GM12878 (cell line): ENCODE measurements around the gene DAO. TPM values are rescaled to one million over a fixed set of nuclear protein-coding genes. Genes with fewer than 3 reads are reported as not detected.

Experiments used
- ATAC-seq: fragments of 200-7000 bp; cut with Tn5 transposase; 3 replicates; pipeline ENCODE4 v1.9.1; 2020; ENCODE audit warnings: mild to moderate bottlenecking, moderate library complexity
- Bru-seq: library from RNA; stranded (reverse); fragments of 400-500 nt; gene quantifications from one replicate; lab custom pipeline; 2021; lab: Mats Ljungman, UMichigan
- BruChase-seq, 2 experiments: library from RNA; stranded (reverse); fragments of 400-500 nt; gene quantifications; one replicate each; lab custom pipeline; 2021; lab: Mats Ljungman, UMichigan
- BruUV-seq: library from RNA; stranded (reverse); fragments of 400-500 nt; replicated peaks from 2 replicates; lab custom pipeline; 2021; lab: Mats Ljungman, UMichigan
- CTCF ChIA-PET: fragments of 300-600 bp; sonication (Branson Sonifier 250); formaldehyde crosslinking; extraction: SDS; loops from one replicate; lab custom pipeline; 2021; ENCODE audit warnings: inconsistent platforms; lab: Yijun Ruan, JAX
- POLR2A ChIA-PET: fragments of 350-600 bp; formaldehyde crosslinking; extraction: SDS; loops from one replicate; lab custom pipeline; 2021; ENCODE audit warnings: inconsistent platforms; lab: Charles Lee
- RAD21 ChIA-PET: fragments of 300-600 bp; sonication (Branson Sonifier 250); formaldehyde crosslinking; loops from one replicate; lab custom pipeline; 2023; ENCODE audit warnings: antibody characterized with exemption; ENCODE audit not compliant: unreplicated experiment; lab: Charles Lee
- SMC1A ChIA-PET: fragments of 300-600 bp; sonication (Branson Sonifier 250); formaldehyde crosslinking; loops from one replicate; lab custom pipeline; 2023; ENCODE audit not compliant: unreplicated experiment, uncharacterized antibody; lab: Charles Lee
- DNase-seq: peaks from one replicate; pipeline ENCODE4 v3.0.0-alpha.2; 2011; ENCODE audit warnings: low read depth, low spot score
- FAIRE-seq: peaks from 3 replicates; lab custom pipeline; 2011; peaks lifted over from hg19 to GRCh38; lab: Jason Lieb, UNC
- H2AFZ ChIP-seq: 2 replicates; pipeline ENCODE4 v1.6.0; 2011; ENCODE audit warnings: low read depth, low read length, control low read depth; ENCODE audit not compliant: control insufficient read depth
- H3K27ac ChIP-seq: 2 replicates; pipeline ENCODE4 v1.5.1; 2011; ENCODE audit warnings: control low read depth; ENCODE audit not compliant: control insufficient read depth, insufficient read depth
- H3K27me3 ChIP-seq, 2 experiments: replicated peaks in 1 of 2; 2 replicates each; pipeline versions ENCODE4 v1.6.0 to v1.6.1; 2011; ENCODE audit warnings: low read length in 1 of 2; ENCODE audit not compliant: control insufficient read depth in 2 of 2, insufficient read depth in 2 of 2
- H3K36me3 ChIP-seq, 2 experiments: 2 replicates each; pipeline ENCODE4 v1.5.1; 2011; ENCODE audit warnings: low read length in 1 of 2; ENCODE audit not compliant: control insufficient read depth in 2 of 2, insufficient read depth in 2 of 2
- H3K4me1 ChIP-seq: 2 replicates; pipeline ENCODE4 v1.6.1; 2011; ENCODE audit warnings: mild to moderate bottlenecking, low read length, moderate library complexity, mixed read lengths; ENCODE audit not compliant: control insufficient read depth, insufficient read depth
- H3K4me2 ChIP-seq: 2 replicates; pipeline ENCODE4 v1.6.0; 2011; ENCODE audit warnings: control low read depth; ENCODE audit not compliant: control insufficient read depth, insufficient read depth
- H3K4me3 ChIP-seq: fragments of 200-600 bp; sonication (generic); 2 replicates; pipeline ENCODE4 v1.5.1; 2016
- H3K79me2 ChIP-seq: 2 replicates; pipeline ENCODE4 v1.6.0; 2011; ENCODE audit warnings: low read length; ENCODE audit not compliant: control insufficient read depth, insufficient read depth
- H3K9ac ChIP-seq: 2 replicates; pipeline ENCODE4 v1.8.0; 2011; ENCODE audit warnings: low read length, control low read depth, mixed read lengths; ENCODE audit not compliant: control insufficient read depth, insufficient read depth
- H3K9me3 ChIP-seq: replicated peaks from 3 replicates; pipeline ENCODE4 v1.5.1; 2011; ENCODE audit warnings: mild to moderate bottlenecking, low read length; ENCODE audit not compliant: control insufficient read depth, insufficient read depth
- H4K20me1 ChIP-seq: 2 replicates; pipeline ENCODE4 v1.6.0; 2011; ENCODE audit not compliant: control insufficient read depth, insufficient read depth
- CBFB ChIP-seq: IDR thresholded peaks from 2 replicates; pipeline ENCODE4 v1.6.1; 2016; ENCODE audit warnings: antibody characterized with exemption, low read depth
- CBX3 ChIP-seq: fragments of 200-600 bp; sonication (generic); IDR thresholded peaks from 2 replicates; pipeline ENCODE4 v1.6.1; 2016; ENCODE audit warnings: low read depth, borderline replicate concordance
- FOXM1 ChIP-seq: IDR thresholded peaks from 2 replicates; pipeline ENCODE4 v1.6.1; 2012; ENCODE audit warnings: low read depth, mild to moderate bottlenecking, inconsistent platforms, low read length, moderate library complexity
- TARDBP ChIP-seq: IDR thresholded peaks from 2 replicates; pipeline ENCODE4 v1.6.1; 2016; ENCODE audit warnings: borderline replicate concordance
- ZNF274 ChIP-seq: IDR thresholded peaks from one replicate; pipeline ENCODE4 v1.8.0; 2011; ENCODE audit not compliant: insufficient read length, insufficient read depth
- ZNF622 ChIP-seq: fragments of 450-650 bp; IDR thresholded peaks from 2 replicates; pipeline ENCODE4 v1.6.1; 2017; ENCODE audit warnings: mild to moderate bottlenecking, inconsistent platforms
- ZZZ3 ChIP-seq: IDR thresholded peaks from 2 replicates; pipeline ENCODE4 v1.6.1; 2011; ENCODE audit warnings: low read depth; ENCODE audit not compliant: control insufficient read depth, insufficient read length
- WGBS: methylation state at CpG from one replicate; pipeline ENCODE4 v1.1.6; 2016; ENCODE audit warnings: low lambda C conversion rate; ENCODE audit not compliant: insufficient replicate concordance, insufficient coverage; ENCODE audit errors: missing lambda C conversion rate; 5-methylcytosine and 5-hydroxymethylcytosine counted together
- in situ Hi-C: fragments of 300-500 bp; cut with MboI; formaldehyde crosslinking; loops from 9 replicates; pipeline ENCODE4 v1.14.3; 2018; ENCODE audit warnings: mixed read lengths
- intact Hi-C: fragments of 100-400 bp; cut with micrococcal nuclease; formaldehyde crosslinking; loops from one replicate; pipeline ENCODE4 v1.14.2; 2022; ENCODE audit not compliant: unreplicated experiment
- long read RNA-seq, 2 experiments: library from polyadenylated mRNA; unstranded; transcript quantifications; one replicate each; pipeline ENCODE4 v2.0.0, GENCODE V29; 2019 to 2020
- polyA minus RNA-seq, 3 experiments: library from RNA; depleted of rRNA, polyadenylated mRNA; stranded (reverse); fragments of >200 nt; gene quantifications; 2 replicates each; pipeline ENCODE4 v1.2.3, GENCODE V29; 2011
- polyA plus RNA-seq, 11 experiments: library from polyadenylated mRNA; depleted of rRNA in 4 of 11; unstranded in 6 of 11; stranded (reverse) in 5 of 11; fragments of >200 nt; fragmentation: Nextera tagmentation in 4 of 11; fragmentation: Illumina TruSeq in 1 of 11; extraction: Ambion mirVana in 4 of 11; extraction: Trizol in 1 of 11; gene quantifications; 1 replicate in 1 of 11; 2 replicates in 10 of 11; pipeline versions ENCODE4 v1.2.1 to v1.2.3, GENCODE V29; 2011 to 2016; ENCODE audit warnings: inconsistent platforms in 2 of 11, missing spikeins in 2 of 11, low read depth in 1 of 11
- total RNA-seq, 4 experiments: library from RNA; depleted of rRNA in 3 of 4; stranded (reverse); fragments of >200 nt in 3 of 4; fragmentation: Illumina TruSeq in 1 of 4; extraction: Trizol in 1 of 4; gene quantifications; 2 replicates each; pipeline versions ENCODE4 v1.2.1 to v1.2.3, GENCODE V29; 2013 to 2021
- TF ChIP-seq, protein P1 (sequence below), 3 experiments: IDR thresholded peaks in 2 of 3; conservative IDR thresholded peaks in 1 of 3; 2 replicates each; pipeline ENCODE4 v1.5.1; 2011; ENCODE audit warnings: low read depth in 3 of 3, low read length in 3 of 3, mild to moderate bottlenecking in 3 of 3, control low read depth in 2 of 3, moderate library complexity in 2 of 3, inconsistent platforms in 1 of 3, mixed read lengths in 1 of 3; ENCODE audit not compliant: control insufficient read depth in 2 of 3, insufficient read depth in 1 of 3; ENCODE audit errors: extremely low read depth in 1 of 3
- TF ChIP-seq, protein P2 (sequence below): IDR thresholded peaks from 2 replicates; pipeline ENCODE4 v1.6.1; 2012; ENCODE audit warnings: mild to moderate bottlenecking, low read depth, low read length
- TF ChIP-seq, protein P3 (sequence below): fragments of 450-650 bp; IDR thresholded peaks from 2 replicates; pipeline ENCODE4 v1.6.1; 2016; ENCODE audit warnings: mild to moderate bottlenecking
- TF ChIP-seq, protein P4 (sequence below): fragments of 450-650 bp; IDR thresholded peaks from 2 replicates; pipeline ENCODE4 v1.6.1; 2014; ENCODE audit warnings: mild to moderate bottlenecking

Gene DAO
- not detected in 2 replicates for total RNA-seq (2013; cell fraction: nucleolus; rRNA removed)
- total RNA-seq (2014; rRNA removed) (not detected in 2 replicates), total RNA-seq (2014; rRNA removed; fragmentation: Illumina TruSeq; extraction: Trizol) (not detected in 2 replicates), total RNA-seq (2021) (not detected in 2 replicates), polyA plus RNA-seq (2011; rRNA removed) (0.15 TPM in 1 of 2 replicates, not detected in the other), polyA plus RNA-seq (2014; fragmentation: Illumina TruSeq; extraction: Trizol) (not detected in 2 replicates), polyA plus RNA-seq (2014; fragmentation: Nextera tagmentation; extraction: Ambion mirVana) (not detected), polyA plus RNA-seq (2014; rRNA removed) (not detected in 2 replicates), polyA plus RNA-seq (2016; fragmentation: Nextera tagmentation; extraction: Ambion mirVana) (not detected), polyA minus RNA-seq (2011; rRNA and poly(A)+ RNA removed) (not detected in 2 replicates), Bru-seq, nascent RNA (percentile 17 among the genes with signal in this experiment), BruChase-seq, experiment 1, labeled RNA remaining after a 6-hour chase (percentile 8 among the genes with signal in this experiment), BruChase-seq, experiment 2, labeled RNA remaining after a 2-hour chase (percentile 6 among the genes with signal in this experiment)
- polyA plus RNA-seq (2011; ENCODE audit: low read depth), result not detected
- not detected in 2 replicates for polyA plus RNA-seq (2011; cell fraction: cytosol; rRNA removed)
- 0.23 and 0.30 TPM in 2 replicates for polyA plus RNA-seq (2011; cell fraction: nucleus; rRNA removed)
- polyA plus RNA-seq (2012), result not detected in 2 replicates
- polyA minus RNA-seq (2011; cell fraction: cytosol; rRNA and poly(A)+ RNA removed), result not detected in 2 replicates
- polyA minus RNA-seq (2011; cell fraction: nucleus; rRNA and poly(A)+ RNA removed), result not detected in 2 replicates
- long read RNA-seq, experiment 1, result 0 reads
- long read RNA-seq, experiment 2, result 0 reads

DNA sequence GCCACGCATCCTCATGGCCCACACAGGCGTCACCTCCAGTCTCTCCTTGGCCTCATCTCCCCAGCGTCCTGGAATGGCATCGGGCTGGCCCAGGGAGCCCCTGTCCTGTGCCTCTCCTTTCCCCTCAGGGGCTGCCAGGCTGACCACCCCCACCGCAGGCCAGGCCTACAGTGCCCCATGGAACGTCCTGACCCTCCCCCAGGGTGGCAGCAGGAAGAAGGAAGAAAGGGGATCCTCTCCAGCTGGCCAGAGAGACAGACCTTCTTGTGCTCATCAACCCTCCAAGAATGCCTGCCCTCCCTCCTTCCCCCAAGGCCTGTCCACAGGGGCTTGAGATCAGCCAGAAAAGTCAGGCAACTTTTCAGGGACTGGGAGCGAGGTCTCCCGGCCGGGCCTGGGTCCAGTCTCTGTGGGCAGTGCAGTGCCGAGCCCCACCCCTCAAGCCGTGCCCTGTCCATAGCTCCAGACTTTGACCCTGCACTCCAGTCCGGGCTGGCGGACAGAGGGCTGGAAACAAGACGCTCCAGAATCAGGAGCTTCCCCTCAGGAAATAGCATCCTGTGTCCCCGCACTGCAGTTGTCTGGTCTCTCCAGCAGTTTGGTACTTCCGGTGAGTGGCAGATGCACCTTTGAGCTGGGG lies at the start of gene DAO:
TSS of gene DAO (plus strand) at position 478 of the 640 bp plus-strand sequence. CDS start 4,915 bp downstream, outside the sequence.
- Histone ChIP-seq H3K79me2 (no peaks in the 10 kb centered on the region), H3K4me1 (peaks cover 4% of the 10 kb centered on the region; the same call in 1 of the 2 replicates), H3K9me3 (no peaks in the 10 kb centered on the region), H3K27ac (no peak within 1 kb of the TSS), H3K36me3 (no peaks in the 10 kb centered on the region), H3K27me3 (no peaks in the 10 kb centered on the region), H2AFZ (no peak within 1 kb of the TSS), H3K4me3 (no peak within 1 kb of the TSS), H3K9ac (no peak within 1 kb of the TSS), H4K20me1 (no peaks in the 10 kb centered on the region), H3K4me2 (no peak within 1 kb of the TSS)
- DNase-seq, result no peak
- in situ Hi-C loops, result no loop called here
- ChIA-PET SMC1A (no interaction called here), CTCF (no interaction called here), POLR2A (no interaction called here), RAD21 (interaction anchor here (1.0 kb wide), 1 partner anchor 315 kb away, joined by 3 read pairs; no protein-coding TSS in a partner anchor)
- no peak for FAIRE-seq
- BruUV-seq, result no TSS peak
- 45% methylated on average over 16 of the region's 16 CpGs for WGBS
- intact Hi-C loops, result no loop called here
- no peak for ATAC-seq
- TF ChIP-seq, protein P1, sequence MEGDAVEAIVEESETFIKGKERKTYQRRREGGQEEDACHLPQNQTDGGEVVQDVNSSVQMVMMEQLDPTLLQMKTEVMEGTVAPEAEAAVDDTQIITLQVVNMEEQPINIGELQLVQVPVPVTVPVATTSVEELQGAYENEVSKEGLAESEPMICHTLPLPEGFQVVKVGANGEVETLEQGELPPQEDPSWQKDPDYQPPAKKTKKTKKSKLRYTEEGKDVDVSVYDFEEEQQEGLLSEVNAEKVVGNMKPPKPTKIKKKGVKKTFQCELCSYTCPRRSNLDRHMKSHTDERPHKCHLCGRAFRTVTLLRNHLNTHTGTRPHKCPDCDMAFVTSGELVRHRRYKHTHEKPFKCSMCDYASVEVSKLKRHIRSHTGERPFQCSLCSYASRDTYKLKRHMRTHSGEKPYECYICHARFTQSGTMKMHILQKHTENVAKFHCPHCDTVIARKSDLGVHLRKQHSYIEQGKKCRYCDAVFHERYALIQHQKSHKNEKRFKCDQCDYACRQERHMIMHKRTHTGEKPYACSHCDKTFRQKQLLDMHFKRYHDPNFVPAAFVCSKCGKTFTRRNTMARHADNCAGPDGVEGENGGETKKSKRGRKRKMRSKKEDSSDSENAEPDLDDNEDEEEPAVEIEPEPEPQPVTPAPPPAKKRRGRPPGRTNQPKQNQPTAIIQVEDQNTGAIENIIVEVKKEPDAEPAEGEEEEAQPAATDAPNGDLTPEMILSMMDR (IDR thresholded peaks at IDR 0.05 in 2 of 3, conservative IDR thresholded peaks at IDR 0.05 in 1 of 3; ENCODE audit: control insufficient read depth in 2 of 3, extremely low read depth in 1 of 3, insufficient read depth in 1 of 3, low read depth in 3 of 3, low read length in 3 of 3), result no peak
- TF ChIP-seq FOXM1 (no peak), CBX3 (no peak), CBFB (no peak), TARDBP (no peak), ZNF622 (no peak), ZNF274 (no peak), ZZZ3 (no peak)
- TF ChIP-seq, protein P2, sequence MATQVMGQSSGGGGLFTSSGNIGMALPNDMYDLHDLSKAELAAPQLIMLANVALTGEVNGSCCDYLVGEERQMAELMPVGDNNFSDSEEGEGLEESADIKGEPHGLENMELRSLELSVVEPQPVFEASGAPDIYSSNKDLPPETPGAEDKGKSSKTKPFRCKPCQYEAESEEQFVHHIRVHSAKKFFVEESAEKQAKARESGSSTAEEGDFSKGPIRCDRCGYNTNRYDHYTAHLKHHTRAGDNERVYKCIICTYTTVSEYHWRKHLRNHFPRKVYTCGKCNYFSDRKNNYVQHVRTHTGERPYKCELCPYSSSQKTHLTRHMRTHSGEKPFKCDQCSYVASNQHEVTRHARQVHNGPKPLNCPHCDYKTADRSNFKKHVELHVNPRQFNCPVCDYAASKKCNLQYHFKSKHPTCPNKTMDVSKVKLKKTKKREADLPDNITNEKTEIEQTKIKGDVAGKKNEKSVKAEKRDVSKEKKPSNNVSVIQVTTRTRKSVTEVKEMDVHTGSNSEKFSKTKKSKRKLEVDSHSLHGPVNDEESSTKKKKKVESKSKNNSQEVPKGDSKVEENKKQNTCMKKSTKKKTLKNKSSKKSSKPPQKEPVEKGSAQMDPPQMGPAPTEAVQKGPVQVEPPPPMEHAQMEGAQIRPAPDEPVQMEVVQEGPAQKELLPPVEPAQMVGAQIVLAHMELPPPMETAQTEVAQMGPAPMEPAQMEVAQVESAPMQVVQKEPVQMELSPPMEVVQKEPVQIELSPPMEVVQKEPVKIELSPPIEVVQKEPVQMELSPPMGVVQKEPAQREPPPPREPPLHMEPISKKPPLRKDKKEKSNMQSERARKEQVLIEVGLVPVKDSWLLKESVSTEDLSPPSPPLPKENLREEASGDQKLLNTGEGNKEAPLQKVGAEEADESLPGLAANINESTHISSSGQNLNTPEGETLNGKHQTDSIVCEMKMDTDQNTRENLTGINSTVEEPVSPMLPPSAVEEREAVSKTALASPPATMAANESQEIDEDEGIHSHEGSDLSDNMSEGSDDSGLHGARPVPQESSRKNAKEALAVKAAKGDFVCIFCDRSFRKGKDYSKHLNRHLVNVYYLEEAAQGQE, result no peak
- TF ChIP-seq, protein P3, sequence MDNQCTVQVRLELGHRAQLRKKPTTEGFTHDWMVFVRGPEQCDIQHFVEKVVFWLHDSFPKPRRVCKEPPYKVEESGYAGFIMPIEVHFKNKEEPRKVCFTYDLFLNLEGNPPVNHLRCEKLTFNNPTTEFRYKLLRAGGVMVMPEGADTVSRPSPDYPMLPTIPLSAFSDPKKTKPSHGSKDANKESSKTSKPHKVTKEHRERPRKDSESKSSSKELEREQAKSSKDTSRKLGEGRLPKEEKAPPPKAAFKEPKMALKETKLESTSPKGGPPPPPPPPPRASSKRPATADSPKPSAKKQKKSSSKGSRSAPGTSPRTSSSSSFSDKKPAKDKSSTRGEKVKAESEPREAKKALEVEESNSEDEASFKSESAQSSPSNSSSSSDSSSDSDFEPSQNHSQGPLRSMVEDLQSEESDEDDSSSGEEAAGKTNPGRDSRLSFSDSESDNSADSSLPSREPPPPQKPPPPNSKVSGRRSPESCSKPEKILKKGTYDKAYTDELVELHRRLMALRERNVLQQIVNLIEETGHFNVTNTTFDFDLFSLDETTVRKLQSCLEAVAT, result no peak
- TF ChIP-seq, protein P4, sequence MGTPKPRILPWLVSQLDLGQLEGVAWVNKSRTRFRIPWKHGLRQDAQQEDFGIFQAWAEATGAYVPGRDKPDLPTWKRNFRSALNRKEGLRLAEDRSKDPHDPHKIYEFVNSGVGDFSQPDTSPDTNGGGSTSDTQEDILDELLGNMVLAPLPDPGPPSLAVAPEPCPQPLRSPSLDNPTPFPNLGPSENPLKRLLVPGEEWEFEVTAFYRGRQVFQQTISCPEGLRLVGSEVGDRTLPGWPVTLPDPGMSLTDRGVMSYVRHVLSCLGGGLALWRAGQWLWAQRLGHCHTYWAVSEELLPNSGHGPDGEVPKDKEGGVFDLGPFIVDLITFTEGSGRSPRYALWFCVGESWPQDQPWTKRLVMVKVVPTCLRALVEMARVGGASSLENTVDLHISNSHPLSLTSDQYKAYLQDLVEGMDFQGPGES, result no peak
